Measurements from ENCODE around the gene ARPP21.

DNA sequence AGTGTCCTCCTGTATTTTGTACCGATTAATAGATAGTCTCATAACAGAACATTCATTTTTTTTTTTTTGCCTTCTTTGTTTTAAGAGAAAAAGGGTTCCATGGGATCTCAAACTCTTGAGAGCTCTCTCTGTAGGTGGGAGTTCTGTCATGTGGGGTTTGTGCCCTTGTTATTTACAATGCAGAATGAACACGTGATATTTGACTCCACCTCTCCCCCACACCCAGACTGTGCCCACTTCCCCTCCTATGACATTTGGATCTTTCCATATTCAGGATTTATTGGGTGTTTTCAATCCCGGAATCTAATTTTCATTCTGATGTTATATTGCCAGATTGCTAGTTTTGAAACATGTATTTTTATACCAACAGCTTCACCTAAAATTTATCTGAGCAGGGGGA is 49.5 kb downstream of the ARPP21 start:
- TF ChIP-seq EZH2 (IDR thresholded peaks at IDR 0.05; ENCODE audit: insufficient read depth, poor library complexity, severe bottlenecking) (no peak), EZH2phosphoT487 (IDR thresholded peaks at IDR 0.05; ENCODE audit: insufficient read depth, low read depth) (no peak)
